Adipose tissue (tissue), 3 donors: ENCODE data around the gene KLF7. TPM values are rescaled to one million over a fixed set of nuclear protein-coding genes. Genes with fewer than 3 reads are reported as not detected.
A peak's percentile ranks its signal among the peaks of the same experiment; 100 is the strongest.

Experiments used
- H3K27ac ChIP-seq: one replicate; pipeline ENCODE4 v1.5.1; 2013; ENCODE audit warnings: low read depth, low read length
- WGBS, 3 donors: extraction: QIAGEN DNeasy Blood & Tissue Kit; methylation state at CpG; one replicate each; pipeline ENCODE4 v1.1.7; 2013; 5-methylcytosine and 5-hydroxymethylcytosine counted together
- polyA plus RNA-seq, 3 donors: library from polyadenylated mRNA; stranded (reverse); fragments of 200-250 nt; gene quantifications; one replicate each; pipeline ENCODE4 v1.2.3, GENCODE V29; 2013
- donor health status: healthy with polysubstance abuse.
- donor health status: Bipolar disorder and iron deficiency.
- donor health status: healthy.

The KLF7 gene
- polyA plus RNA-seq, 3 donors = 2.2 to 14.5 (median 11.1) TPM

DNA sequence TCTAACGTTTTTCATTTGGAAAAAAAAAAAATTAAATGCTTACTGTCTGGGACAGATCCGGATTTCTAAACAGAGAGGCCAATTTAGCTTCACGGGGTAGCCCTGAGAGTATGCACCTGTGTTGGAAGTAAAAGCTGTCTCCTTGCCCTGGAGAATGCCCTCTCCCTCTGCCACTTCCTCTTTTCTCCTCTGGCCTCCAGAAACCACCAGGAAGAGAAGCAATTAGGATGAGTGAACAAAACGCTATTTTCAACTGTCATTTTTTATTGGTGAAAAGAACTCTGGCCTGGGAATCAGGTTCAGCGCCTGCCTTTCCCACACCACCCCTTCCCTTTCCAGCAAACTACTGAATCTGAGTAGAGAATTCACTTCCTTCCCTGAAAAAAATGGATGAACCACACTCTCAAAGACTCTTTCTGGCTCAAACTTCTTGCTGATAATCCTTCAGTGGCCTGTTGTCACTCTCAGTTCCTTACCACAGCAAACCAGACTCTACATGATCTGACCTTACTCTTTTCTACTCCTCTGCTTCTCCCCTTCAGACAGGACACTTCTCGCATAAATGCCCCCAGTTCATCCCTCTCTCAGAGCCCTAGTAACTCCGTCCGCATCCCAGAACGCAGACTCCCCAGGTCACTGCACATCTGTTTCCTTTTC lies 29.8 kb downstream of the KLF7 start:
- 42 to 66% (median 45%) methylated on average over 9 of the region's 9 CpGs for WGBS, 3 donors

DNA sequence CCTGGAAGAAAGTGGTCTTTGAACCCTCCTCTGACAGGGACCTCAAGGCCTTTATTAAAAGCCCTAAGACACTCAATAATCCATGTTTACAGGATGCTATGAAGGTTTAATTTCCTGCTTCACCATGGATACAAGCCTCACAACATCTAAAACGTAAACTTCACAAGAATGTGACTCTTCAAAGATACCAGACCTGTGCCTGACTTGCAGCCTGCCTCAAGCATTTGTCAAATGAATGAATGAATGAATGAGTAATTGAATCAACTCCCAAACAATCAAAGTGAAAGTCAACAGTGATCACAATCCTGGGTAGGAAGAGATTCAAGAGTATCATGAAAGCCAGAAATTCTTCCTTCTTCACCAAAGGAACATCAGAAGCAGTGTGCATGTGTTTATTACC lies 30.4 kb downstream of the KLF7 start:
- H3K27ac ChIP-seq = no peak overlapping the region
- WGBS, 3 donors = 23 to 44% (median 33%) methylated on average over 1 of the region's 1 CpG

More for the DNA sequence above, 29.8 kb downstream of the KLF7 start:
- no peak overlapping the region for H3K27ac ChIP-seq

DNA sequence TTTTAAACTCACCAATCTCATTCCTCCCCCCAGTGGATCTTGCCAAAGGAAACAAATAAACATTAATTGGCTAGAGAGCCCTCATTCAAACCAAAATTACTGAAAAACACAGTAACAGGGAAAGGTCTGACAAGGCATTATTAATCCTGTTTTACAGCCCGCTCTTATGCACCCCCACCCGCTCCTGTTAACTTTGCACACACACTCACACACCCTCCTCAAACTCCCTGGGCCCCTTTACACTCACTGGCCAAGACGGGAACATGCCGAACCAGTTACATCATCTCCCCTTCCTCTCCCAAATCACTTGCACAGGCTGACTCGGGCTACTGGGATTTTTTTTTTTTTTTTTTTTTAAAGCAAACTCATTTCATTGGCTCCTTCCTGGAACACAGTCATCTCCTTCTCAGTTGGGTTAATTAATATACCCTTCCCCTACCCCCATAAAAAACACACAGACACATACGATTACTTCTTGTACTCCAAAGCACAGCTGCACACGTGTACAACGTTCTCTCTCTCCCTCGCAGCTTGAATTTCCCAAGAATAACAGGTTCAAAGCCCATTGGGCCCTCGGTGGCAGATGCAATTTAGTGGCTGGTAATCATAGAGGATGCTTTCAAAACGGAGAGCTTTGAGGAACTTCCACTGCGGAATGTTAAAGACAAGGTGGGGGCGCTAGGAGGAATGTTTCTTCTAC lies 31.8 kb downstream of the KLF7 start:
- H3K27ac ChIP-seq = peak overlapping the region; percentile 9
- WGBS, 3 donors = 21 to 49% (median 23%) methylated on average over 13 of the region's 13 CpGs

DNA sequence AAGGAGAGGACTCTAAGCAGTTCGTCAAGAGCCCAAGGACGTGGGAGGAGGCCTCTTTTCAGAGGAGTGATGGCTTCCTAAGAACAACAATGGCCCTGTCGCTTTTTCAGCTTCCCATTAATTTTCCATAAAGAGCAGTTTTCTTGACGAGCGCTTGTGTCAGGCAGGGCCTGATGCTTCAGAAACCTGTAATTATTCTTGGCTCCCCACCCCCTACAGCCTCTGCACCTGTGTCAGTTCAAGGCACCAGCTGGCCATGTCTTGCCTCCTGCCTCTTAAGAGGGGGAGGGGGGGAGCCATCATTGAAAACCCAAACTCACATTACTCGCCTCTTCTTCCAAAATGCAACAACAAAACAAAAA lies 32.3 kb downstream of the KLF7 start:
- WGBS, 3 donors = 52 to 63% (median 56%) methylated on average over 6 of the region's 6 CpGs
- peak overlapping the region; percentile 52 for H3K27ac ChIP-seq

DNA sequence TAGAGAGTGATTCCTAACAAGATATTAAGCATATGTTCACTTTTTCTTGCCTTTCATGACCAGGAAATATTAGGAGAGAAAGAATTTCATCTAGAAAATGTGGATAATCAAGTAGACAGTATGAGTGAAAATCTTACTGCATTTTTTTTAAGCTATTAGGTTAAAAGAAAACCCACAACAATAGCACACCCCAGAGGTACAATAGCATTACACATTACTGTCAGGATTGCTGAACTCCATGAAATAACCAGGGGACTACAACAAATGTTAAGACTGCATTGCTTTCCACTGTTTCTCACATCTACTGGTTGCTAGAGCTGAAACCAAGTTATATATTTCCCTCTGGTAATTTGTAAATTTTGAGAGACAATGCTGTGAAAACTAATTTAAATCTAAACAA lies 33.7 kb downstream of the KLF7 start:
- no peak overlapping the region for H3K27ac ChIP-seq

DNA sequence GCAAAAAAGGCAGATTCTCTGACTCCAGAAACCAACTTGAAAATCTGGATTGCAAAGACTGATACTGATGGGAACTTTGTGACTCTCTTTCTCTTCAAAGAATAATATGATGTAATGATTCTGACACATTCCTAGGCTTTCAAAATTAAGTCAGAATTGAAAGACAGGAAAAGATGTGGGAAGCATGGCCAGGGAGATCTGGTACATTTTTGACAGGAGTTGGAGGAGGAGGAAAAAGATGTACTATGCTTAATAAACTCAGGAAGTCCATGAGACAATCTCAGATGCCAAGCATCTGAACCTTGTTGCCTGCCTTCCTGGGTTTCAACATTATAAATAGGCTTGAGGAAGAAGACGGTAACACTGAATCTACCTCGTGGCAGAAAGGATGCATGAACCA lies 34.2 kb downstream of the KLF7 start:
- H3K27ac ChIP-seq = no peak overlapping the region
- 29 to 61% (median 55%) methylated on average over 2 of the region's 2 CpGs for WGBS, 3 donors

DNA sequence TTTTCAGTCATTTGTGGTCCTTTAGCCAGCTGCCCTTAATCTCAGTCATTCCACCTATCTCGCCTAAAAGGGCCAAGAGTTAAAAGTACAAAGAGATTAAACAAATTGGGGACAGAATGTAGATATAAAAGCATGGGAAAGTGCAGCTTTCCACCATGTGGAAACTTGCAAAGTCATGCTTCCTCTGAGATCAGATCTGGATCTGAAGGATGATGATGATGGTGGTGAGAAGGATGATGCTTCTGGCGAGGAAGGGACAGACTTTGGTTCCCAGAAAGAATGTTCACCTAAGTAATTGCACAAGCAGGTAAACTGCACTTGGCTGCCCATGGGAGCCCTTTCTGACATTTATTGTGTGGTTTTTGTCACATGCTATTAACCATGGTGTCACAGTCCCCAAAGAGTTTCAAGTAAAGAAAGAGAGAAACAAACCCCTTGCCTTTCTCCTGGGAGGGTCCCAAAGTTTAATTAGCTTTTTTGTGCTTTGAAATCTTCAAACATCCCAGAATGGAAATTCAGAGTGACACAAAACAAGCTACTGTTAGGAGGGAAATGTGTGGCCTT lies 34.7 kb downstream of the KLF7 start:
- WGBS, 3 donors = 61 to 89% (median 88%) methylated on average over 2 of the region's 2 CpGs
- no peak overlapping the region for H3K27ac ChIP-seq

DNA sequence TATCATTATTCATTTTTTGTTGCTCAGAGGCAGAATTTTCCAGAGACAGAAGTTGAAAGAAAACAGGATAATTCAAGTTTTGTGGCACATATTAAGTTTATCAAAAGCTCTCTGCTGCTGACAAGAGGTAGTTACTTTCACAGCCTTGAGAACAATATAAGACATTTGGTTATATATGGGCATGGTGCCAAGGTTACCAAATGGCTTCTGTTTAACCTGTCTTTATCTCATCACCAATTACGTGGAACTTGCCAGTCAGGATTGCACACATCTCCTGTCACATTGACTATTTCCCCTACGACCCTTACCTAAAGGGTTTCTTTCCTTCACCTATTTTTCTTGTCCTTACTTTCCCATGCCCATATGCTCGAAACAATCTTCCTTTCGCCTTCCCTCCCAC lies 35.9 kb downstream of the KLF7 start:
- H3K27ac ChIP-seq = no peak overlapping the region
- 61 to 85% (median 81%) methylated on average over 4 of the region's 4 CpGs for WGBS, 3 donors

DNA sequence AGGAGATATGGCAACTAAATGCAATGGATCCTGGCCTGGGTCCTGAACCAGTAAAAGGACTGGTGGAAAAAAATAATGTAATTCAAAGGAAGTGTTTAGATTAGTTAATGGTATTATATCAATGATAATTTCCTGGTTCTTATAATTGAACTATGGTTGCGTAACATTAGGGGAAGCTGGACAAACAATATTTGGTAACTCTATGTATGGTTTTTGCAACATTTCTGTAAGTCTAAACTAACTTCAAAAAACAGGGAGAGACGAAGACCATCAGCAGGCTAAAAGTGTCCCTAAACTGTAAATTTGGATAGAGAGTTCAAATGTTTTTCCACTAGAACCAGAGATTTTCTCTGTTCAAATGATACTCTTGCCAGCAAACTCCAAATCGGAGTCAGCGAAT lies 36.9 kb downstream of the KLF7 start:
- no peak overlapping the region for H3K27ac ChIP-seq
- WGBS, 3 donors = 70 to 91% (median 74%) methylated on average over 4 of the region's 4 CpGs

DNA sequence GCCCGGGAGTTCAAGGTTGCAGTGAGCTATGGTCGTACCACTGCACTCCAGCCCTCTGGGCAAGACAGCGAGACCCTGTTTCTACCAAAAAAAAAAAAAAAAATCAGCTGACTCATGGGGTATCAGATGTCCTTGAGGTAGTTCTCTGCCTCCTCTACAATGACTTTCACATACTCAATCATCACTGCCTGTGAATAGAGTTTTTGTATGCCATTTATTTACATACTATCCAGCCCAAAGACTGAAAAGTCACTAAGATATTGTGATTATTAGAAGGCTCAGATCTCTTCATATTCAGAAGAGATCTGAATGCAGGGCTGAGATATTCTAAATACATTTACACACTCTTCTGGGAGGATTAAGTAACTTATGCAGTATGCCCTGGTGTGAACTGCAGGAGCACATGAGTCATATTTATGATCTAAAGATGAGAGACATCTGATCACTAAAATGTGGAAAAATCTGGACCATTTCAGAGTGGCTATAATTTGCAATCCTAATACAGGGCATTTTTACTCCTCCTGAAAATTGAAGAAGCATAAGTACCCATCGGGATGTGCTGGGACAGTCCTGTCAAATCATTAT lies 38.9 kb downstream of the KLF7 start:
- H3K27ac ChIP-seq = no peak overlapping the region
- 74 to 91% (median 88%) methylated on average over 4 of the region's 4 CpGs for WGBS, 3 donors

DNA sequence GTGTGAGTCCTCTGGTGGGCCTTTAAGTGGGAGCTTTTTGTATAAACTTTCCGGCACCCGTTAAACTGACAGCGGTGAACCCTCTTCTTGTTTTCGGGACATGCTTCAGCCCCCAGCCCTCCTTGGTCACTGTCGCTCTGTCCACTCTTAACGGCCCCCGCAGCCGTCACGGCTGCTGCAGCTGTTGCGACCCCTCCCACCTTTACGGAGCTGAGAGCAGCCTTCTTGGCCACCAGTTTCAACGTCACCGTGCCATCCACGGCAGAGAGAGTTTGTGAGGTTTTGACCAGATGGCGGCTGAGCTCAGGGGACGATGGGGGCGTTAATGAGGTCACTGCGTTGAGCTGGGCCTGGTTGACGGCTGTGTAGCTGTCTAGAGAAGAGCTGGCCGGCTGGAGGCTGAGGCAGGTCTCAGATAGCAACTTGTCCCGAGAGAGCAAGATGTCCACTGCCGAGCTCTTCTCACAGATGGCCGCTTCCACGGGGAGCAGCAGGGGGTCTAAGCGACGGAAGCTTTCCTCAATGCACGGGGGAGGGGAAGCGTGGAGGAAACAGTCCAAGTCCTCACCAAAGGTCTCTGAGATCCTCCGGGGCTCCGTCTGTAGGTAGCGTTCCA lies 41.9 kb downstream of the KLF7 start:
- H3K27ac ChIP-seq = no peak overlapping the region
- 84 to 93% (median 92%) methylated on average over 31 of the region's 31 CpGs for WGBS, 3 donors

DNA sequence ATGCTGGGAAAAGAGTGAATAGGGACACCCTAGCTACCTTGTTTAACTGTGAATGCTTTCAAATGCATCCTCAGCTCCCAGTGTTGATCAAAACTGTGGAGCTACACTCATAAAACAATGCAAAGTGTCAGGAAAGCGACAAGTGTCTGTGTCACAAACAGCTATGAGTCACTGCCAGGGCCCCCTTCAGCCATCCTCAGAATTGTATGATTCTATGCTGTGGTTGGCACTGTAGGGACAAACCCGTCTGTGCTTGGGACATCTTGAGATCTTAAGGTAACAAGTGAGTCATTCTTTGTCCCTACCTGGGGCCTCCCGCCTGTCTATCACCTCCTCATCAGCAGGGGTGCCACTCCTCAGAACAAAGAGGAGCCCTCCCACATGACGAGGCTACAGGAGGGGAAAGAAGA lies 42.4 kb downstream of the KLF7 start:
- 66 to 82% (median 75%) methylated on average over 4 of the region's 4 CpGs for WGBS, 3 donors
- no peak overlapping the region for H3K27ac ChIP-seq

DNA sequence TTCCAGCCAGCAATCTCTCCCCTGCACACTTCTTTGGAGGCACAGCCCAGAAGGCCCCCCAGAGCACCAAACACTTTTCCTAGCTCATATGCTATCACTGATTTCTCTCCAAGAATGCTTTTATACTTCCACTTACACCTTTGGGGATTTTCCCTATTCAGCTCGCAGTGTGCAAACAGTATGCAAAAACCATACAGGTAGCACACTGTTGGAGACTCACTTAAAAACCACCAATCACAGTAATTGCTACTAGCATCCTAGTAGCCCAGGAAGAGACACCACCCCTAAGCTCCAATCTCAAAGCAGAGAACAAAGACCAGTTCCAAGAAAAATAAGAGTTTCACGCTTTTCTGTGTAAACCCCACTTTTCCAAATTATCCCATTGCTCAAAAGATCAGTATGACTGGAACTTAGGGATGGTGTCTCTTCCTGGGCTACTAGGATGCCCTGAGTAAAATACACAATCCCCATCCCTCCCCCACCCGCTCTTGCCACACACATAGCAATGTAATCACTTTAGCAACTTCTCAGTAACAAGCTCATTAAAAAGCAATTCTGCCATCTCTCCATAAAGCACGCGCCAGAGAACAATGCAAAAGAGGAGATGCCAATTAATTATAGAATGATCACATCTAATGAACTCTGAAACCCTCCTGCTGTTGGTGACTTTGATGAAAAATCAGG lies 43.0 kb downstream of the KLF7 start:
- no peak overlapping the region for H3K27ac ChIP-seq
- 77 to 81% (median 80%) methylated on average over 5 of the region's 5 CpGs for WGBS, 3 donors

DNA sequence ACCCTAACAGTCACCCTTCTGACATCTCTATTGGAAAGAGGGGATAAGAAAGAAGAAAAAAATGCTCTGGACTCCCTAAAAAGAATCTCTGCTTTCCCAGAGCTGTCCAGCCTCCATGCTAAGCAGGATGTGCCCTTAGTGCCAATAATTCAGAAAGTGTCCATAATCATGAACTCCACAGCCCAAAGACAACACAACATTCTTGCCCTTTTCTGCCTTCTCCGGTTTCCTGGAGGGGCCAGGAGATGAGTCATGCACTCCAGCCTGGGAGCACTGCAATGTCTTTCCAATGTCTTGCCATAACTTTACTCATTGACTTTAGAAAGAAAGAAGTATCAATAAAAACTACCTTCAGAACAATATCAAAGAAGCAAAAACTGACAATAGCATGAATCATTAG lies 44.0 kb downstream of the KLF7 start:
- no peak overlapping the region for H3K27ac ChIP-seq
- WGBS, 3 donors = 38 to 75% (median 54%) methylated on average over 1 of the region's 1 CpG

DNA sequence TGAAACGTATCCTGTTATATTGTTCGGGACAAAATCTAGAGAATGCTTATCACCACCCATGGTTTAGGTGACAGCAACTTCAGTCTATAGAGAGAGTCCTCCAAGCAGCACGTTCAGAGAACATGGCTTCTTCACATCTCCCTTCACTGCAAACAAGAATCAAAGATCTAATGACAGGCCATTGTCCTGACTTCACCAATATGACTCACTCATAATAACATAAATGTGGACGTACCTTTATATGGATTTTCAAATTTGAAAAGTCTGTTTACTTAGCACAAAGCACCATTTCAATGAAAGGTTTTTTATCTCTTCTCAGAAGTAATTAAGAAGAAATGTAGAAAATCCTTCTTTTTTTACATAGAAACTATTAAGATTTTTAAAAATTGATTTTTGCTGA lies 46.7 kb downstream of the KLF7 start:
- 63 to 90% (median 79%) methylated on average over 4 of the region's 4 CpGs for WGBS, 3 donors
- H3K27ac ChIP-seq = no peak overlapping the region

DNA sequence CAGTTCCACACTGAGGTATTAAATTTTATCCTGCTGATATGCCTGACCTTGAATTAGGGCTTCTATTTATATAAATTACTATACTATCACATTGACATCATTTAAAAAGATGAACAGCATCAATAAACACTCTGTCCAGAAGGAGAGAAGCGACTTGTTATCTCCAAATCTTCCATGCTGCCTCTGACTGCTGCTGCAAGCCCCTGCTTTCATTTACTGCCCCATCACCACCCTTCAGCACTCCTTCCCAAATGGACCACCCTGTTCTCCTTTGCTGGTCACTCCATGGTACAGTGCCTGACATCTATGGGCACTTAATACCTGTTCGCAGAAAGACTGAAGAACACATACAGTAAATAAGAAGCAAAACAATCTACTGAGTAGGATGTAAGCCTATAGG lies 48.1 kb downstream of the KLF7 start:
- H3K27ac ChIP-seq = no peak overlapping the region
- 71 to 96% (median 96%) methylated on average over 2 of the region's 2 CpGs for WGBS, 3 donors

DNA sequence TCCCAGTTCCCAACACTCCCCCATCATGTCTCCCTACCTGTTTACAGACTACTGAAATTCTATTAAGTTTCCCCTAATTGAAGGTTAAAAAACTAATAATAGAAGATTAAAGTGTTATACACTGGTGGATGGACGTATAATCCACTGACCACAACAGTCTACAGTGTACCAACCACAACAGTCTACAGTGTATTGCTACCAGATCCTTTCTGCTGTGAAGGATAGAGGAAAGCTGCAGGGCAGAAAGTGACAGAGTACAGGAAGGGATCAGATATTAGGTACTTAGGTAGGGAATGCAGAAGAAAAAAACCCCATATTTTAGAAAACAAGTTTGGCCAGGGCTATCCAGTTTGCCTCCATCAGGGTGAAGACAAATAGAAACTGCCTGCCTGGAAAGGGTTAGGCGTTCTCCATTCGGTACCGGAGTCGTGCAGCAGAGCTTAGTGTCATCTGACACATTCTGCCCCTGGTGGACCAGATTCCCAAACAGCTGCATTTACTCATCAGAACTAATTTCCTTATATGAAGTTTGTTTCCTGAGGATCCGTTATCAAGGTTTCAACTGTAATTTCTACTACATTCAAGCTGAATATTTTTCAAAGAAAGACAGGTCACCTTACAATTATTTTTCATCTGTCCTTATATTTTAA lies 49.9 kb downstream of the KLF7 start:
- 34 to 54% (median 48%) methylated on average over 6 of the region's 6 CpGs for WGBS, 3 donors
- H3K27ac ChIP-seq = no peak overlapping the region

DNA sequence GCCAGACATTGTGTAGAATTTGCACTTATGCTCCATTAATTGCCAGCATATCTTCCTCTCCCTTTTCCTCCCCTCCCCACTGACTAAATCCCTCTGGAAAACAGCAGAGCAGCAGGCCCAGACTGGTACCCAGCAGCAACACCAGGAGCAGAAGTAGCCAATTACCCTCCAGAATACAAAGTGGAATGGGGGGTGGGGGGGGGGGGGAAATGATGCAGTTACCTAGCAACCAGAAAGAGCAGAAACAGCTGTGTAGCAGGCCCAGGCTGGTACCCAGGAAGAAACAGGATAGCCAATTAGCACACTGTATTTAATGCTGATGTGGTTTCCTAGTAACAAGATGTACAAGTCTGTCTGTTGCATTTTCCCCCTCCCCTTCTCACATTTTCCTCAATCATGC lies 52.3 kb downstream of the KLF7 start:
- H3K27ac ChIP-seq = no peak overlapping the region
